Left renal pelvis (tissue), 4 donors: ENCODE results near the gene NPAS2. TPM values are rescaled to one million over a fixed set of nuclear protein-coding genes. Genes with fewer than 3 reads are reported as not detected.

Source experiments
- DNase-seq, 4 donors: peaks; one replicate each; pipeline ENCODE4 v3.0.0-alpha.2; 2013; ENCODE audit warnings: low read depth in 4 of 4, low spot score in 3 of 4
- polyA plus RNA-seq, 4 donors: library from polyadenylated mRNA; unstranded; fragments of 120-200 nt; gene quantifications; one replicate each; pipeline ENCODE4 v1.2.1, GENCODE V29; 2013; ENCODE audit not compliant: insufficient read length in 4 of 4

Gene NPAS2
- polyA plus RNA-seq, 4 donors: 14.4 to 15.3 (median 14.9) TPM

- DNase-seq: no peak
Observed at GRCh38 chr2:100936972-100937542, 117.1 kb downstream of the NPAS2 start.

- DNase-seq: no peak
Observed at GRCh38 chr2:100938031-100939026, 118.4 kb downstream of the NPAS2 start.

- no peak for DNase-seq
Observed at GRCh38 chr2:100939445-100939844, 119.5 kb downstream of the NPAS2 start.

DNA sequence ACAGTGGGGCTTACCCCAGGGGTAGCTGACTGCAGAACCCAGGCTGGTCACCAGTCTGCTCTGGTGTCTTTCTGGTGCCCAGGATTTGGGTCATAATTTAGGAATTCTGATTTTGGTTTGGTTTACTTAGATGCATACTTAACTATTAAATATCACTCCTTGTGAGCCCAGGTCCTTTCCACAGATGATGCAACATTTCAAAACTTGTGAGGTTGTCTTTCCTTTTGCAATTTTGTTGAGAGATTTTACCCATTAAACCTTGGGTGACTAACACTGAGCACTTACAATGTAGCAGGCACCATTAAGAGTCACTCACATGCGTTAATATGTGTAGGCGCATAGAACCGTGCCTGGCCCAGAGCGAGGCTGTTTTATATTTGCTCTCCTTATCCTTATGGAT lies 120.3 kb downstream of the NPAS2 start:
- DNase-seq: no peak

DNA sequence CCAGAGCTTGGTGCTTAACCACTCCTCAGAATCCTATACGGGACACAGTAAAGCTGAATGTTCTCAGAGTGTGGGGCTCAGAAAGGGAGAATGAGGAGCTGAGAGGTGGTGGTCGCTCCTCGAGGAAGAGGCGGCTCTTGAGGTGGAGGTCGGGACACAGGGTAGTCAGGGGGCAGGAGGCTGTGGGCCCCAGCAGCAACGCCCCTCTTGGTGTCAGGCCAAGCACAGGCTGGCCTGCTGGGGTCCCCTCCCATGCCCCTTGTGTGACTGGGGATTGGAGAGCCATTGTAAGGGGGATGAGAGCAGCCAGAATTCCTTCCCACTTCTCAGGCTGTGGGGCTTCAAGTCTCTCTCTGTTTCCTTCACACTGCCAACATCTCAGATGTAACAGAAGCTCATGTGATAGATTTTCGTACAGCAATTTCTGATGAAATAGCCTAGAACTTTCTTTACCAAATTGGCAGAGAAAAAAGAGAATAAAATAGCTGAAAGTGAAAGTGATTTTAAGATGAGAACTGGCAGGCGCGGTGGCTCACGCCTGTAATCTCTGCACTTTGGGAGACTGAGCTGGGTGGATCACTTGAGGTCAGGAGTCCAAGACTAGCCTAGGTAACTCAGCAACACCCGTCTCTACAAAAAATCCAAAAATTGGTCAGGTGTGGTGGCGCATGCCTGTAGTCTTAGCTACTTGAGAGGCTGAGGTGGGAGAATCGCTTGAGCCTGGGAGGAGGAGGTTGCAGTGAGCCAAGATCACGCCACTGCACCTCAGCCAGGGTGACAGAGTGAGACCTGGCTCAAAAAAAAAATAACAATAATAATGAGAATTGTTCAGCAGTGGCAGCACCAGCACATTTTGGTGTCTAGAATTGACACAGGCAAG lies 121.1 kb downstream of the NPAS2 start:
- no peak for DNase-seq

- DNase-seq: no peak
Observed at GRCh38 chr2:100941646-100942240, 121.8 kb downstream of the NPAS2 start.

GRCh38 chr2:100944617-100945432 lies 124.9 kb downstream of the NPAS2 start:
- DNase-seq: no peak

- no peak for DNase-seq
Observed at GRCh38 chr2:100945433-100945740, 125.4 kb downstream of the NPAS2 start.

DNA sequence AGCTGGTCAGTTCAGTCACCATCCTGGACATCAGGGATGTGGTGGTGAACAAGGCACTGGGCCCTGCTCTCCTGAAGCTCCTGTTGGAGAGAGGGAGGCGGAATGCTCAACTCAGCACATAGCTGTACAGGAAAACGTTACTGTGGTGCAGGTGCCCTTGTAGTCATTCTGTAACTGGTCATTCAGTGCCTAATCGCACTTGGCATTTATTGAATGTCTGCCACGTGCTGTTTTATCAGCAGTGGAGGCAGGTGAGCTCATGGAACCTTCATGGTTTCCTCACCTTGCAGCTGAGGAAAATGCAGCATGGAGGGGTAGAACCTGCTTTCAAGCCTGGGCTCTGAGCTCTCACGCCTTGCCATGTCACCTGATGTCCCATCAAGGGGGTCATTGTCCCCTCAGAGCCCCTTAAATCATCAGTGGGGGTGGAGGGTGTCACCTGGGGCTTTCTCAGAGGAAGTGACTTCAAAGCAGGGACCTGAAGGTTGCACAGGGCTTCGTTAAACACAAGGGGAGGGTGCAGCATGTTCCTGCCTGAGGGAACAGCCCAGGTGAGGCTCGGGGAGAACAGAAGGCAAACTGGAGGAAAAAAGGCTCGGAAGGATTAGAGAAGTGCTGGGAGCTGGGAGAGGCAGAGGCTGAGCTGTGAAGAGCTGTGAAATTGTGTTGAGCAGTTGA lies 126.1 kb downstream of the NPAS2 start:
- DNase-seq: no peak

- DNase-seq: no peak
Observed at GRCh38 chr2:100948942-100949811, 129.2 kb downstream of the NPAS2 start.

DNA sequence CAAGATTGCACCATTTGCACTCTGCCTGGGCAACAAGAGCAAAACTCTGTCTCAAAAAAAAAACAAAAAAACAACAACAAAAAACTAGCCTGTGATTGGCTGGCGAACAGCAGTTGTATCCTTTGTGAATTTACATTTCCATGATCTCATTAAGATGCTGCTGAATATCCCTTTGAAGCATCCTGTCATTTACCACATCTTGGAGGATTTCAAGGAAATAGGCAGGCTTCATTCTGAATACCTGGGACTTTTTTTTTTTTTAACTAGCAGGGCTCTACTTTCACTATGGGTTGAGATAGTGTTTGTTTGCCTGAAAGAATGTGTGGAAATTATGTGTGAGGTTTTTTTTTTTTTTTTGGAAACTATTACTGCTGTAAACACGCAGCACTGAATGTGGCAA lies 132.6 kb downstream of the NPAS2 start:
- no peak for DNase-seq

GRCh38 chr2:100953406-100954043 lies 133.6 kb downstream of the NPAS2 start:
- DNase-seq: no peak

DNA sequence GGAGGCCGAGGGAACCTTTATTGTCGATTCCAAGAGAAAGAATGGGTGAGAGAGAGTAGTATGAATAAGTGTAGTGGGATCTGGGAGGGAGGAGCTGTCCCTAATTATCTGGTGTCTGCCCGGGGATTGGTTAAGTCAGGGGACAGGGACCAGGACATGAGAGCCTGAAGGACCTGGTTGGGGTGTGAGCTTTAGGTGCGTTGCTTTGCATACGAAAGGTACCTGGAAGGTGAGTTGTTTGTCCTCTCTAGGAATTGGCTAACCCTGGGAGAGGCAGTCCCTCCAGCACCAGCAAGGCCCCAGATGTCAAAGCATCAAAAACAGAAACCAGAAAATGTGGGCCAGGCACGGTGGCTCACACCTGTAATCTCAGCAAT lies 134.1 kb downstream of the NPAS2 start:
- DNase-seq: no peak

- DNase-seq: no peak
Observed at GRCh38 chr2:100955226-100955625, 135.3 kb downstream of the NPAS2 start.

- no peak for DNase-seq
Observed at GRCh38 chr2:100956081-100956480, 136.1 kb downstream of the NPAS2 start.

GRCh38 chr2:100957996-100958653 lies 138.2 kb downstream of the NPAS2 start:
- DNase-seq: no peak

DNA sequence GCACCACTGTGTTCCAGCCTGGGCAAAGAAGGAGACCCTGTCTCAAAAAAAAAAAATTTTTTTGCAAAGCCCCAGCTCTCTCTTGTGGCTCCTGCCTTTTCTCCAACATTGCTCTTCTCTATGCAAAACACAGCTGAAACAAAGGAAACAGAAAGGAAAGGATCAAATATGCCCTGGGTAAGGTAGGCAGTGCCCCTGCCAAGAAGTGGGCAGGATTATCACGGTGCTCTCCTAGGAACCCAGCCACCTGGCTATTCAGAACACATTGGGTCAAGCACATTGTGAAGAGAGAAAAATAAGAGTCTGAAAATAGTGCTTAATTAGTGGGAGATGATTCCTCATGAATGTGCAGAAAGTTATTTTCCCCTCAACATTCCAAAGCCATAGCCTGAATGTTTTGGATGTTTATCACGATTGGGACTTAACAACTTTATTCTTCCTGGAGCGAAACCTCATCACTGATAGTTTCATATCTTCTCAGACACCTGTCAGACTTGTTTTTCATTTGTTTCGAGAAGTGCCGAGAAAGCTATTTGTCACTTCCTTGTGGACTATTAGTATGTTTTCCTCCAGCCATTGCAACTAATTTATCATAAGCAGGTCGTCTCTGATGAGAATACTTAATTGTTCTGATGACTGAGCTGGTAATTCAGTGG lies 139.4 kb downstream of the NPAS2 start:
- DNase-seq: no peak
